ENCODE measurements around the gene CHST2. TPM values are rescaled to one million over a fixed set of nuclear protein-coding genes. Genes with fewer than 3 reads are reported as not detected.

Gene CHST2
- total RNA-seq, 2 donors from 2014 or later, result 2.3 to 4.8 TPM

- Histone ChIP-seq H3K4me3 (no peak overlapping the region), H3K27ac (no peak overlapping the region), H3K9me3 (no peaks in the 10 kb centered on the region), H3K27me3 (no peaks in the 10 kb centered on the region), H3K4me1 (no peaks in the 10 kb centered on the region), H3K36me3 (no peaks in the 10 kb centered on the region)
- no peak for TF ChIP-seq CTCF (IDR thresholded peaks at IDR 0.05)
- DNase-seq (ENCODE audit: low spot score), result no peak
Measured at GRCh38 chr3:143092191-143092590, 27.4 kb upstream of the CHST2 start.

- no peaks in the 10 kb centered on the region for H3K27me3 ChIP-seq
- H3K4me3 ChIP-seq, result no peak overlapping the region
- no peak overlapping the region for H3K27ac ChIP-seq
- no peak for TF ChIP-seq CTCF (IDR thresholded peaks at IDR 0.05)
- DNase-seq (ENCODE audit: low spot score), result no peak
- H3K4me1 ChIP-seq, result no peaks in the 10 kb centered on the region
- H3K36me3 ChIP-seq, result no peaks in the 10 kb centered on the region
- no peaks in the 10 kb centered on the region for H3K9me3 ChIP-seq
Measured at GRCh38 chr3:143095813-143096212, 23.8 kb upstream of the CHST2 start.

- no peaks in the 10 kb centered on the region for H3K36me3 ChIP-seq
- no peaks in the 10 kb centered on the region for H3K27me3 ChIP-seq
- no peaks in the 10 kb centered on the region for H3K9me3 ChIP-seq
- H3K27ac ChIP-seq, result no peak overlapping the region
- no peak for DNase-seq (ENCODE audit: low spot score)
- no peak overlapping the region for H3K4me3 ChIP-seq
- TF ChIP-seq CTCF (IDR thresholded peaks at IDR 0.05), result no peak
- no peaks in the 10 kb centered on the region for H3K4me1 ChIP-seq
Measured at GRCh38 chr3:143098032-143098764, 21.4 kb upstream of the CHST2 start.

GRCh38 chr3:143099210-143099609 is 20.4 kb upstream of the CHST2 start:
- H3K36me3 ChIP-seq, result no peaks in the 10 kb centered on the region
- no peaks in the 10 kb centered on the region for H3K4me1 ChIP-seq
- H3K27ac ChIP-seq, result no peak overlapping the region
- no peak for DNase-seq (ENCODE audit: low spot score)
- H3K9me3 ChIP-seq, result peaks cover 0 to 6% of the 10 kb centered on the region in 2 donors
- no peaks in the 10 kb centered on the region for H3K27me3 ChIP-seq
- TF ChIP-seq CTCF (IDR thresholded peaks at IDR 0.05), result no peak
- H3K4me3 ChIP-seq, result no peak overlapping the region

GRCh38 chr3:143099690-143100089 is 19.9 kb upstream of the CHST2 start:
- no peak overlapping the region for H3K4me3 ChIP-seq

More at GRCh38 chr3:143099690-143100089, 19.9 kb upstream of the CHST2 start:
- Histone ChIP-seq H3K9me3 (peaks cover 0 to 11% of the 10 kb centered on the region in 2 donors), H3K27ac (no peak overlapping the region), H3K27me3 (no peaks in the 10 kb centered on the region), H3K4me1 (no peaks in the 10 kb centered on the region), H3K36me3 (no peaks in the 10 kb centered on the region)
- TF ChIP-seq CTCF (IDR thresholded peaks at IDR 0.05), result no peak
- DNase-seq (ENCODE audit: low spot score), result no peak
